SK-N-SH (cell line): ENCODE results near the gene HSD17B12. TPM values are rescaled to one million over a fixed set of nuclear protein-coding genes. Genes with fewer than 3 reads are reported as not detected.
"Not testable (repeated sequence)": the region's sequence is repeated elsewhere in the genome, so short reads cannot be mapped to it uniquely, and the experiment has no call there.

Experiments used
- CTCF ChIA-PET: fragments of 300-600, 350-600 bp; formaldehyde crosslinking; extraction: SDS; loops from one replicate; lab custom pipeline; 2021; lab: Yijun Ruan, JAX
- POLR2A ChIA-PET: fragments of 350-600 bp; sonication (Branson Sonifier 250); formaldehyde crosslinking; extraction: SDS; loops from one replicate; lab custom pipeline; 2020; ENCODE audit warnings: antibody characterized with exemption, inconsistent platforms; lab: Yijun Ruan, JAX
- DNase-seq: peaks from one replicate; pipeline ENCODE4 v3.0.0; 2012
- H2AFZ ChIP-seq: fragments of 200-600 bp; sonication (generic); 2 replicates; pipeline ENCODE4 v1.8.1; 2016; ENCODE audit warnings: antibody characterized with exemption, mild to moderate bottlenecking, low read depth
- H3F3A ChIP-seq: fragments of 200-600 bp; sonication (generic); replicated peaks from 2 replicates; pipeline ENCODE3; 2016; ENCODE audit warnings: antibody characterized with exemption, mild to moderate bottlenecking; ENCODE audit not compliant: insufficient read depth
- H3K27ac ChIP-seq, 2 experiments: fragments of 200-500 bp in 1 of 2; fragments of 200-600 bp in 1 of 2; sonication (Bioruptor generic) in 1 of 2; sonication (generic), shearing (Covaris generic) in 1 of 2; 2 replicates each; pipeline versions ENCODE4 v1.5.1 to v1.6.1; 2014 to 2016; ENCODE audit warnings: low read depth in 2 of 2, inconsistent platforms in 1 of 2, low read length in 1 of 2, mild to moderate bottlenecking in 1 of 2, mixed read lengths in 1 of 2
- H3K27me3 ChIP-seq: fragments of 200-600 bp; sonication (generic), shearing (Covaris generic); 2 replicates; pipeline ENCODE4 v1.6.1; 2016; ENCODE audit warnings: mixed run types; ENCODE audit not compliant: insufficient read depth
- H3K36me3 ChIP-seq, 2 experiments: fragments of 200-500 bp in 1 of 2; fragments of 200-600 bp in 1 of 2; sonication (Bioruptor generic) in 1 of 2; sonication (generic) in 1 of 2; replicated peaks in 1 of 2; 2 replicates each; pipeline versions ENCODE3 to v1.5.1; 2014 to 2016; ENCODE audit warnings: low read length in 1 of 2, mild to moderate bottlenecking in 1 of 2; ENCODE audit not compliant: insufficient read depth in 2 of 2, control insufficient read depth in 1 of 2
- H3K4me1 ChIP-seq, 2 experiments: fragments of 200-500 bp in 1 of 2; fragments of 200-600 bp in 1 of 2; sonication (Bioruptor generic) in 1 of 2; sonication (generic), shearing (Covaris generic) in 1 of 2; 2 replicates each; pipeline versions ENCODE4 v1.5.1 to v1.6.1; 2014 to 2016; ENCODE audit warnings: low read depth in 1 of 2, low read length in 1 of 2, mixed run types in 1 of 2; ENCODE audit not compliant: insufficient read depth in 2 of 2, control insufficient read depth in 1 of 2
- H3K4me2 ChIP-seq: fragments of 200-600 bp; sonication (generic), shearing (Covaris generic); 2 replicates; pipeline ENCODE4 v1.6.1; 2017; ENCODE audit warnings: mixed run types
- H3K4me3 ChIP-seq, 2 experiments: fragments of 200-500 bp in 1 of 2; fragments of 200-600 bp in 1 of 2; sonication (Bioruptor generic) in 1 of 2; sonication (generic), shearing (Covaris generic) in 1 of 2; 2 replicates each; pipeline versions ENCODE4 v1.5.1 to v1.8.1; 2014 to 2016; ENCODE audit warnings: low read depth in 2 of 2, inconsistent platforms in 1 of 2, low read length in 1 of 2, mild to moderate bottlenecking in 1 of 2, mixed read lengths in 1 of 2, moderate library complexity in 1 of 2
- H3K79me2 ChIP-seq: fragments of 200-600 bp; sonication (generic); 2 replicates; pipeline ENCODE4 v1.8.1; 2017; ENCODE audit warnings: mild to moderate bottlenecking; ENCODE audit not compliant: insufficient read depth
- H3K9ac ChIP-seq: fragments of 200-600 bp; sonication (generic); 2 replicates; pipeline ENCODE4 v1.6.1; 2017; ENCODE audit warnings: mixed run types
- H3K9me2 ChIP-seq: fragments of 200-600 bp; sonication (generic); 2 replicates; pipeline ENCODE4 v1.6.1; 2017; ENCODE audit warnings: mixed run types
- H3K9me3 ChIP-seq: fragments of 200-600 bp; sonication (generic); 2 replicates; pipeline ENCODE4 v1.6.1; 2017; ENCODE audit warnings: mixed run types, mild to moderate bottlenecking, moderate library complexity
- H4K20me1 ChIP-seq: fragments of 200-600 bp; sonication (generic); 2 replicates; pipeline ENCODE4 v1.6.1; 2017; ENCODE audit warnings: mild to moderate bottlenecking, mixed run types; ENCODE audit not compliant: insufficient read depth
- EZH2phosphoT487 ChIP-seq: fragments of 200-600 bp; sonication (generic); IDR thresholded peaks from 2 replicates; pipeline ENCODE4 v1.6.1; 2017; ENCODE audit warnings: low read depth, mixed run types, mild to moderate bottlenecking, antibody characterized with exemption, moderate library complexity, borderline replicate concordance
- FOSL2 ChIP-seq: IDR thresholded peaks from 2 replicates; pipeline ENCODE4 v1.4.0; 2012; ENCODE audit warnings: low read depth, mild to moderate bottlenecking, moderate library complexity, borderline replicate concordance
- FOXJ3 ChIP-seq: sonication (generic); formaldehyde crosslinking; IDR thresholded peaks from 2 replicates; pipeline ENCODE4 v1.5.1; 2020; ENCODE audit warnings: mild to moderate bottlenecking, missing genetic modification reagents
- MEF2A ChIP-seq: IDR thresholded peaks from 2 replicates; pipeline ENCODE4 v1.4.0; 2012; ENCODE audit warnings: low read depth, borderline replicate concordance
- MXI1 ChIP-seq: IDR thresholded peaks from 2 replicates; pipeline ENCODE4 v1.6.1; 2012; ENCODE audit warnings: mild to moderate bottlenecking, low read depth, low read length, improper control_type of control experiment
- RCOR1 ChIP-seq: fragments of 150-350 bp; IDR thresholded peaks from 2 replicates; pipeline ENCODE4 v1.6.1; 2017; ENCODE audit warnings: antibody characterized with exemption, low read length
- RXRA ChIP-seq: IDR thresholded peaks from 2 replicates; pipeline ENCODE4 v1.4.0; 2012; ENCODE audit warnings: low read depth, mild to moderate bottlenecking, borderline replicate concordance
- SMC3 ChIP-seq: IDR thresholded peaks from 2 replicates; pipeline ENCODE4 v1.6.1; 2012; ENCODE audit warnings: low read depth, low read length, improper control_type of control experiment
- TCF12 ChIP-seq: IDR thresholded peaks from 2 replicates; pipeline ENCODE4 v1.4.0; 2012
- TEAD4 ChIP-seq: IDR thresholded peaks from 2 replicates; pipeline ENCODE4 v1.4.0; 2012; ENCODE audit warnings: mild to moderate bottlenecking, borderline replicate concordance; ENCODE audit not compliant: insufficient read depth
- YY1 ChIP-seq: IDR thresholded peaks from 2 replicates; pipeline ENCODE4 v1.4.0; 2012; ENCODE audit warnings: low read depth, mild to moderate bottlenecking
- WGBS: methylation state at CpG from one replicate; pipeline ENCODE4 v1.1.6; 2017; ENCODE audit warnings: low lambda C conversion rate; 5-methylcytosine and 5-hydroxymethylcytosine counted together
- polyA plus RNA-seq, 3 experiments: library from polyadenylated mRNA; depleted of rRNA; stranded (reverse); fragments of >200 nt; gene quantifications; 2 replicates each; pipeline ENCODE4 v1.2.3, GENCODE V29; 2012
- TF ChIP-seq, protein P1 (sequence below): IDR thresholded peaks from 2 replicates; pipeline ENCODE4 v1.4.0; 2012; ENCODE audit warnings: low read depth, borderline replicate concordance
- TF ChIP-seq, protein P2 (sequence below): IDR thresholded peaks from 2 replicates; pipeline ENCODE4 v1.6.1; 2012; ENCODE audit warnings: mild to moderate bottlenecking, low read depth, low read length, moderate library complexity
- TF ChIP-seq, protein P3 (sequence below): fragments of 150-350 bp; IDR thresholded peaks from 2 replicates; pipeline ENCODE4 v1.6.1; 2016; ENCODE audit warnings: mild to moderate bottlenecking, low read depth, low read length
- TF ChIP-seq, protein P4 (sequence below): fragments of 150-350 bp; IDR thresholded peaks from 2 replicates; pipeline ENCODE4 v1.6.1; 2017; ENCODE audit warnings: antibody characterized with exemption, low read length, low read depth, borderline replicate concordance

Gene HSD17B12
- polyA plus RNA-seq, 1 of the 3 experiments (the other 2 are of a cell fraction) = 19.7 TPM

- no peak for DNase-seq
- Histone ChIP-seq H3K9me2 (no peaks in the 10 kb centered on the region), H3K4me1 (peaks cover 0 to 2% of the 10 kb centered on the region in 2 experiments; a peak in 2 of 4 replicates), H3K27ac (no peak overlapping the region), H2AFZ (no peak overlapping the region), H3K27me3 (no peaks in the 10 kb centered on the region), H3K9ac (no peak overlapping the region), H3F3A (no peaks in the 10 kb centered on the region), H3K9me3 (0 out of 2 replicates have a peak, but pooled peaks cover 8% of the 10 kb centered on the region), H3K79me2 (no peaks in the 10 kb centered on the region), H3K36me3 (no peaks in the 10 kb centered on the region), H3K4me3 (no peak overlapping the region), H4K20me1 (no peaks in the 10 kb centered on the region), H3K4me2 (no peak overlapping the region)
- CTCF ChIA-PET = interaction anchor here (1.0 kb wide), 1 partner anchor 8 kb away, joined by 4 read pairs; no protein-coding TSS in a partner anchor
- 48% methylated on average over 1 of the region's 1 CpG for WGBS
- TF ChIP-seq, protein P1, sequence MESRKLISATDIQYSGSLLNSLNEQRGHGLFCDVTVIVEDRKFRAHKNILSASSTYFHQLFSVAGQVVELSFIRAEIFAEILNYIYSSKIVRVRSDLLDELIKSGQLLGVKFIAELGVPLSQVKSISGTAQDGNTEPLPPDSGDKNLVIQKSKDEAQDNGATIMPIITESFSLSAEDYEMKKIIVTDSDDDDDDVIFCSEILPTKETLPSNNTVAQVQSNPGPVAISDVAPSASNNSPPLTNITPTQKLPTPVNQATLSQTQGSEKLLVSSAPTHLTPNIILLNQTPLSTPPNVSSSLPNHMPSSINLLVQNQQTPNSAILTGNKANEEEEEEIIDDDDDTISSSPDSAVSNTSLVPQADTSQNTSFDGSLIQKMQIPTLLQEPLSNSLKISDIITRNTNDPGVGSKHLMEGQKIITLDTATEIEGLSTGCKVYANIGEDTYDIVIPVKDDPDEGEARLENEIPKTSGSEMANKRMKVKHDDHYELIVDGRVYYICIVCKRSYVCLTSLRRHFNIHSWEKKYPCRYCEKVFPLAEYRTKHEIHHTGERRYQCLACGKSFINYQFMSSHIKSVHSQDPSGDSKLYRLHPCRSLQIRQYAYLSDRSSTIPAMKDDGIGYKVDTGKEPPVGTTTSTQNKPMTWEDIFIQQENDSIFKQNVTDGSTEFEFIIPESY = no peak
- TF ChIP-seq MEF2A (no peak), TEAD4 (no peak), FOXJ3 (no peak), YY1 (no peak), EZH2phosphoT487 (no peak), MXI1 (no peak), SMC3 (no peak), FOSL2 (no peak)
- POLR2A ChIA-PET = no interaction called here
These were observed 84.7 kb downstream of the HSD17B12 start for GRCh38 chr11:43765194-43765593.

DNA sequence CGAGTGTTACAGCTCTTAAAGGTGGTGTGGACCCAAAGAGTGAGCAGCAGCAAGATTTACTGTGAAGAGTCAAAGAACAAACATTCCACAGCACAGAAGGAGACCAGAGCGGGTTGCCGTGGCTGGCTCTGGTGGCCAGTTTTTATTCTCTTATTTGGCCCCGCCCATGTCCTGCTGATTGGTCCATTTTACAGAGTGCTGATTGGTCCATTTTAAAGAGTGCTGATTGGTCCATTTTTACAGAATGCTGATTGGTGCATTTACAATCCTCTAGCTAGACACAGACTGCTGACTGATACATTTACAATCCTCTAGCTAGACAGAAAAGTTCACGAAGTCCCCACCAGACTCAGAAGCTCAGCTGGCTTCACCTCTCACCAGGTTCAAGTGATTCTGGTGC, 88.1 kb downstream of the HSD17B12 start:
- H4K20me1 ChIP-seq, H3K79me2 ChIP-seq, H3K36me3 ChIP-seq, H3K4me2 ChIP-seq, H3K4me1 ChIP-seq, H3K9me3 ChIP-seq, H3F3A ChIP-seq, H3K4me3 ChIP-seq, H3K27me3 ChIP-seq, DNase-seq, H2AFZ ChIP-seq, H3K27ac ChIP-seq, POLR2A ChIA-PET, CTCF ChIA-PET, H3K9ac ChIP-seq, H3K9me2 ChIP-seq: not testable (repeated sequence)
- WGBS = 44% methylated on average over 5 of the region's 5 CpGs

DNA sequence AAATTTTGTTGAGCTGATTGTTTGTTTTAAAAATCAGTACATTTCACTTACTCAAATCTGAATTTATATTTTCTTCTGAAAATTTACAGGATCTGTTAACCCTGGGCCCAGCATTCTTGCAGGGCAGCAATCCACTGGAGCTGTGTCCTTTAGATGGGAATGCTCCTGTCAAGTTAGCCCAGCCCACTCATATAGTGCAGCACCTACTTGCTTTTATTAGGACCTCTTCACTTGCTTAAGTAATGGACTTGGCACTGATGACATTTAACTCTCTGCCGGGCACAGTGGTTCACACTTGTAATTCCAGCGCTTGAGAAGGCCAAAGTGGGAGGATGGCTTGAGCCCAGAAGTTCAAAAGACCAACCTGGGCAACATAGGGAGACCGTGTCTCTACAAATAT, 89.6 kb downstream of the HSD17B12 start:
- WGBS = 86% methylated on average over 3 of the region's 3 CpGs
- Histone ChIP-seq H3K36me3 (no peaks in the 10 kb centered on the region), H3K9me2 (no peaks in the 10 kb centered on the region), H3K27ac (no peak overlapping the region), H3F3A (no peaks in the 10 kb centered on the region), H3K9ac (no peak overlapping the region), H3K9me3 (0 out of 2 replicates have a peak, but pooled peaks cover 4% of the 10 kb centered on the region), H3K4me1 (no peaks in the 10 kb centered on the region), H3K4me3 (no peak overlapping the region), H4K20me1 (no peaks in the 10 kb centered on the region), H3K79me2 (no peaks in the 10 kb centered on the region), H3K4me2 (no peak overlapping the region), H3K27me3 (no peaks in the 10 kb centered on the region), H2AFZ (no peak overlapping the region)
- ChIA-PET POLR2A (no interaction called here), CTCF (no interaction called here)
- DNase-seq = no peak
- TF ChIP-seq TCF12 = no peak
- TF ChIP-seq RXRA = no peak
- no peak for TF ChIP-seq RCOR1
- TF ChIP-seq, protein P2, sequence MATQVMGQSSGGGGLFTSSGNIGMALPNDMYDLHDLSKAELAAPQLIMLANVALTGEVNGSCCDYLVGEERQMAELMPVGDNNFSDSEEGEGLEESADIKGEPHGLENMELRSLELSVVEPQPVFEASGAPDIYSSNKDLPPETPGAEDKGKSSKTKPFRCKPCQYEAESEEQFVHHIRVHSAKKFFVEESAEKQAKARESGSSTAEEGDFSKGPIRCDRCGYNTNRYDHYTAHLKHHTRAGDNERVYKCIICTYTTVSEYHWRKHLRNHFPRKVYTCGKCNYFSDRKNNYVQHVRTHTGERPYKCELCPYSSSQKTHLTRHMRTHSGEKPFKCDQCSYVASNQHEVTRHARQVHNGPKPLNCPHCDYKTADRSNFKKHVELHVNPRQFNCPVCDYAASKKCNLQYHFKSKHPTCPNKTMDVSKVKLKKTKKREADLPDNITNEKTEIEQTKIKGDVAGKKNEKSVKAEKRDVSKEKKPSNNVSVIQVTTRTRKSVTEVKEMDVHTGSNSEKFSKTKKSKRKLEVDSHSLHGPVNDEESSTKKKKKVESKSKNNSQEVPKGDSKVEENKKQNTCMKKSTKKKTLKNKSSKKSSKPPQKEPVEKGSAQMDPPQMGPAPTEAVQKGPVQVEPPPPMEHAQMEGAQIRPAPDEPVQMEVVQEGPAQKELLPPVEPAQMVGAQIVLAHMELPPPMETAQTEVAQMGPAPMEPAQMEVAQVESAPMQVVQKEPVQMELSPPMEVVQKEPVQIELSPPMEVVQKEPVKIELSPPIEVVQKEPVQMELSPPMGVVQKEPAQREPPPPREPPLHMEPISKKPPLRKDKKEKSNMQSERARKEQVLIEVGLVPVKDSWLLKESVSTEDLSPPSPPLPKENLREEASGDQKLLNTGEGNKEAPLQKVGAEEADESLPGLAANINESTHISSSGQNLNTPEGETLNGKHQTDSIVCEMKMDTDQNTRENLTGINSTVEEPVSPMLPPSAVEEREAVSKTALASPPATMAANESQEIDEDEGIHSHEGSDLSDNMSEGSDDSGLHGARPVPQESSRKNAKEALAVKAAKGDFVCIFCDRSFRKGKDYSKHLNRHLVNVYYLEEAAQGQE = no peak
- TF ChIP-seq SMC3 = no peak
- TF ChIP-seq, protein P3, sequence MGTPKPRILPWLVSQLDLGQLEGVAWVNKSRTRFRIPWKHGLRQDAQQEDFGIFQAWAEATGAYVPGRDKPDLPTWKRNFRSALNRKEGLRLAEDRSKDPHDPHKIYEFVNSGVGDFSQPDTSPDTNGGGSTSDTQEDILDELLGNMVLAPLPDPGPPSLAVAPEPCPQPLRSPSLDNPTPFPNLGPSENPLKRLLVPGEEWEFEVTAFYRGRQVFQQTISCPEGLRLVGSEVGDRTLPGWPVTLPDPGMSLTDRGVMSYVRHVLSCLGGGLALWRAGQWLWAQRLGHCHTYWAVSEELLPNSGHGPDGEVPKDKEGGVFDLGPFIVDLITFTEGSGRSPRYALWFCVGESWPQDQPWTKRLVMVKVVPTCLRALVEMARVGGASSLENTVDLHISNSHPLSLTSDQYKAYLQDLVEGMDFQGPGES = no peak
- TF ChIP-seq, protein P4, sequence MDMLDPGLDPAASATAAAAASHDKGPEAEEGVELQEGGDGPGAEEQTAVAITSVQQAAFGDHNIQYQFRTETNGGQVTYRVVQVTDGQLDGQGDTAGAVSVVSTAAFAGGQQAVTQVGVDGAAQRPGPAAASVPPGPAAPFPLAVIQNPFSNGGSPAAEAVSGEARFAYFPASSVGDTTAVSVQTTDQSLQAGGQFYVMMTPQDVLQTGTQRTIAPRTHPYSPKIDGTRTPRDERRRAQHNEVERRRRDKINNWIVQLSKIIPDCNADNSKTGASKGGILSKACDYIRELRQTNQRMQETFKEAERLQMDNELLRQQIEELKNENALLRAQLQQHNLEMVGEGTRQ = no peak
